GM23338 (cell line): ENCODE results near the gene DCAF12. TPM values are rescaled to one million over a fixed set of nuclear protein-coding genes. Genes with fewer than 3 reads are reported as not detected.

Experiments
- ATAC-seq: fragments of 200-7000 bp; cut with Tn5 transposase; 3 replicates; pipeline ENCODE4 v1.9.1; 2020
- DNase-seq: peaks from one replicate; pipeline ENCODE4 v3.0.0-alpha.2; 2015; ENCODE audit warnings: low spot score
- H2AFZ ChIP-seq: fragments of 200-600 bp; sonication (generic); 2 replicates; pipeline ENCODE4 v1.8.0; 2016; ENCODE audit warnings: antibody characterized with exemption, mild to moderate bottlenecking, moderate library complexity
- H3F3A ChIP-seq: fragments of 200-600 bp; sonication (generic); replicated peaks from 2 replicates; pipeline ENCODE4 v1.8.0; 2017; ENCODE audit warnings: antibody characterized with exemption, mixed run types, low read depth
- H3K27ac ChIP-seq: fragments of 200-600 bp; sonication (generic); 2 replicates; pipeline ENCODE4 v1.6.1; 2016; ENCODE audit warnings: low read depth
- H3K27me3 ChIP-seq: fragments of 200-600 bp; sonication (generic); 2 replicates; pipeline ENCODE4 v1.8.0; 2016; ENCODE audit warnings: mild to moderate bottlenecking, mixed run types, moderate library complexity; ENCODE audit not compliant: insufficient read depth
- H3K36me3 ChIP-seq: fragments of 200-600 bp; sonication (generic); 2 replicates; pipeline ENCODE4 v1.8.0; 2016; ENCODE audit warnings: mild to moderate bottlenecking; ENCODE audit not compliant: insufficient read depth
- H3K4me1 ChIP-seq: fragments of 200-600 bp; sonication (generic); 2 replicates; pipeline ENCODE4 v1.8.0; 2016; ENCODE audit warnings: mild to moderate bottlenecking, moderate library complexity; ENCODE audit not compliant: insufficient read depth
- H3K4me2 ChIP-seq: fragments of 200-600 bp; sonication (generic); 2 replicates; pipeline ENCODE4 v1.7.1; 2017; ENCODE audit warnings: mixed run types
- H3K4me3 ChIP-seq: fragments of 200-600 bp; sonication (generic); 2 replicates; pipeline ENCODE4 v1.6.1; 2016; ENCODE audit warnings: mixed run types
- H3K79me2 ChIP-seq: fragments of 200-600 bp; sonication (generic); replicated peaks from 2 replicates; pipeline ENCODE4 v1.8.0; 2017; ENCODE audit warnings: mild to moderate bottlenecking; ENCODE audit not compliant: insufficient read depth
- H3K9me2 ChIP-seq: fragments of 200-600 bp; sonication (generic); 2 replicates; pipeline ENCODE4 v1.8.0; 2017; ENCODE audit not compliant: insufficient read depth
- H4K20me1 ChIP-seq: fragments of 200-600 bp; sonication (generic); replicated peaks from 2 replicates; pipeline ENCODE4 v1.8.0; 2017; ENCODE audit warnings: mild to moderate bottlenecking; ENCODE audit not compliant: insufficient read depth
- H3K27ac Mint-ChIP-seq: 2 replicates; pipeline ENCODE4 v1.8.0; 2020; ENCODE audit warnings: inconsistent platforms, mild to moderate bottlenecking, moderate library complexity, mixed read lengths
- H3K27me3 Mint-ChIP-seq: 3 replicates; pipeline ENCODE4 v1.8.0; 2022; ENCODE audit warnings: low read depth, mild to moderate bottlenecking, moderate library complexity, mixed read lengths, inconsistent platforms; ENCODE audit not compliant: insufficient read depth, poor library complexity
- H3K36me3 Mint-ChIP-seq: 3 replicates; pipeline ENCODE4 v1.8.0; 2021; ENCODE audit warnings: low read depth, mild to moderate bottlenecking, inconsistent platforms, moderate library complexity, mixed read lengths
- H3K4me1 Mint-ChIP-seq: 3 replicates; pipeline ENCODE4 v1.8.0; 2020; ENCODE audit warnings: mild to moderate bottlenecking, inconsistent platforms, mixed read lengths
- H3K4me3 Mint-ChIP-seq: 3 replicates; pipeline ENCODE4 v1.8.0; 2021; ENCODE audit warnings: moderate library complexity, mild to moderate bottlenecking, inconsistent platforms, mixed read lengths
- H3K9me3 Mint-ChIP-seq: 3 replicates; pipeline ENCODE4 v1.8.0; 2020; ENCODE audit warnings: moderate library complexity, mild to moderate bottlenecking, inconsistent platforms, mixed read lengths
- CREB1 ChIP-seq: fragments of 250-450 bp; sonication (Bioruptor Pico); IDR thresholded peaks from 2 replicates; pipeline ENCODE4 v1.5.0; 2020; ENCODE audit warnings: low read depth, mild to moderate bottlenecking, moderate library complexity
- CTCF ChIP-seq, 2 experiments: fragments of 200-600 bp in 1 of 2; sonication (generic) in 1 of 2; conservative IDR thresholded peaks; 2 replicates each; pipeline versions ENCODE4 v1.5.1 to v1.6.1; 2016 to 2017; ENCODE audit warnings: antibody characterized with exemption in 2 of 2, low read depth in 2 of 2, mild to moderate bottlenecking in 2 of 2, moderate library complexity in 1 of 2
- ETS1 ChIP-seq: IDR thresholded peaks from 2 replicates; pipeline ENCODE4 v1.6.1; 2016; ENCODE audit warnings: antibody characterized with exemption
- EZH2 ChIP-seq: fragments of 200-600 bp; sonication (generic); IDR thresholded peaks from one replicate; pipeline ENCODE4 v1.8.0; 2017; ENCODE audit warnings: antibody characterized with exemption, mild to moderate bottlenecking, low read depth; ENCODE audit not compliant: unreplicated experiment
- EZH2phosphoT487 ChIP-seq: fragments of 200-600 bp; sonication (generic); IDR thresholded peaks from one replicate; pipeline ENCODE4 v1.8.1; 2018; ENCODE audit warnings: antibody characterized with exemption; ENCODE audit not compliant: unreplicated experiment
- JUNB ChIP-seq: IDR thresholded peaks from one replicate; pipeline ENCODE4 v1.6.1; 2016; ENCODE audit warnings: antibody characterized with exemption; ENCODE audit not compliant: unreplicated experiment
- NANOG ChIP-seq: IDR thresholded peaks from 2 replicates; pipeline ENCODE4 v1.6.1; 2016; ENCODE audit warnings: antibody characterized with exemption, borderline replicate concordance
- POLR2AphosphoS5 ChIP-seq: IDR thresholded peaks from 2 replicates; pipeline ENCODE4 v1.6.1; 2016; ENCODE audit warnings: antibody characterized with exemption, low read depth
- REST ChIP-seq: IDR thresholded peaks from one replicate; pipeline ENCODE4 v1.6.1; 2018; ENCODE audit warnings: antibody characterized with exemption; ENCODE audit not compliant: unreplicated experiment
- STAT1 ChIP-seq: IDR thresholded peaks from one replicate; pipeline ENCODE4 v1.6.1; 2016; ENCODE audit warnings: antibody characterized with exemption; ENCODE audit not compliant: unreplicated experiment
- ZNF114 ChIP-seq: fragments of 250-450 bp; sonication (Bioruptor Pico); IDR thresholded peaks from 2 replicates; pipeline ENCODE4 v1.5.0; 2020; ENCODE audit warnings: mild to moderate bottlenecking, moderate library complexity
- ZNF331 ChIP-seq: fragments of 250-450 bp; sonication (Bioruptor Pico); IDR thresholded peaks from 2 replicates; pipeline ENCODE4 v1.5.0; 2020; ENCODE audit warnings: low read depth, mild to moderate bottlenecking, moderate library complexity
- ZNF462 ChIP-seq: fragments of 250-450 bp; sonication (Bioruptor Pico); IDR thresholded peaks from 2 replicates; pipeline ENCODE4 v1.5.0; 2020; ENCODE audit warnings: mild to moderate bottlenecking, moderate library complexity
- polyA plus RNA-seq: library from polyadenylated mRNA; unstranded; fragments of >200 nt; fragmentation: Nextera tagmentation; extraction: Ambion mirVana; gene quantifications from 2 replicates; pipeline ENCODE4 v1.2.1, GENCODE V29; 2016
- total RNA-seq: library from RNA; depleted of rRNA; stranded (reverse); fragments of >200 nt; shearing (Covaris generic); gene quantifications from 2 replicates; pipeline ENCODE4 v1.2.3, GENCODE V29; 2014

Gene DCAF12
- total and polyA plus RNA-seq, 2 experiments from 2014 or later: 9.5 to 20.7 TPM

- no peaks in the 10 kb centered on the region for H3K4me1 ChIP-seq
- H3K27me3 Mint-ChIP-seq: peaks cover 4% of the 10 kb centered on the region
- ATAC-seq: no peak
- peaks cover 7% of the 10 kb centered on the region for H3K79me2 ChIP-seq
- H3K36me3 ChIP-seq: peaks cover 32% of the 10 kb centered on the region
- no peaks in the 10 kb centered on the region for H3K9me3 Mint-ChIP-seq
- H4K20me1 ChIP-seq: peaks cover 24% of the 10 kb centered on the region; the same call in 1 of the 2 replicates
- peaks cover 58% of the 10 kb centered on the region for H3K36me3 Mint-ChIP-seq
- H3K27me3 ChIP-seq: no peaks in the 10 kb centered on the region
- no peak overlapping the region for H3K4me2 ChIP-seq
- H3F3A ChIP-seq: no peaks in the 10 kb centered on the region
- TF ChIP-seq ZNF114 (CRISPR knock-in tag) (no peak), POLR2AphosphoS5 (no peak), REST (no peak), NANOG (no peak), CREB1 (CRISPR knock-in tag) (no peak), ZNF462 (CRISPR knock-in tag) (no peak), EZH2 (no peak), CTCF (conservative IDR thresholded peaks at IDR 0.05; ENCODE audit: low read depth in 2 of 2) (no peak), EZH2phosphoT487 (no peak), ETS1 (no peak), STAT1 (no peak), JUNB (no peak), ZNF331 (CRISPR knock-in tag) (no peak)
- H2AFZ ChIP-seq: no peak overlapping the region
- H3K4me3 Mint-ChIP-seq: no peak overlapping the region
- no peak overlapping the region for H3K27ac ChIP-seq
- DNase-seq: no peak
- no peaks in the 10 kb centered on the region for H3K9me2 ChIP-seq
- no peak overlapping the region for H3K4me3 ChIP-seq
- no peak overlapping the region for H3K27ac Mint-ChIP-seq
- H3K4me1 Mint-ChIP-seq: no peaks in the 10 kb centered on the region
Observed at GRCh38 chr9:34106110-34106509, 20.4 kb downstream of the DCAF12 start.
